Fibroblast of skin of back (primary cell): Measurements from ENCODE around the gene SBK3. TPM values are rescaled to one million over a fixed set of nuclear protein-coding genes. Genes with fewer than 3 reads are reported as not detected.
"Not testable (repeated sequence)": the region's sequence is repeated elsewhere in the genome, so short reads cannot be mapped to it uniquely, and the experiment has no call there.

Experiments used
- DNase-seq: peaks from one replicate; pipeline ENCODE4 v3.0.0-alpha.2; 2013
- polyA plus RNA-seq, 2 experiments: library from polyadenylated mRNA; unstranded; fragments of 120-200 nt; gene quantifications; one replicate each; pipeline ENCODE4 v1.2.1, GENCODE V29; 2013; ENCODE audit not compliant: insufficient read length in 2 of 2

SBK3 gene, protein sequence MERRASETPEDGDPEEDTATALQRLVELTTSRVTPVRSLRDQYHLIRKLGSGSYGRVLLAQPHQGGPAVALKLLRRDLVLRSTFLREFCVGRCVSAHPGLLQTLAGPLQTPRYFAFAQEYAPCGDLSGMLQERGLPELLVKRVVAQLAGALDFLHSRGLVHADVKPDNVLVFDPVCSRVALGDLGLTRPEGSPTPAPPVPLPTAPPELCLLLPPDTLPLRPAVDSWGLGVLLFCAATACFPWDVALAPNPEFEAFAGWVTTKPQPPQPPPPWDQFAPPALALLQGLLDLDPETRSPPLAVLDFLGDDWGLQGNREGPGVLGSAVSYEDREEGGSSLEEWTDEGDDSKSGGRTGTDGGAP
- polyA plus RNA-seq (2013, experiment 1 of 2; ENCODE audit: insufficient read length) = 0.10 TPM
- polyA plus RNA-seq (2013, experiment 2 of 2; ENCODE audit: insufficient read length) = not detected

DNA sequence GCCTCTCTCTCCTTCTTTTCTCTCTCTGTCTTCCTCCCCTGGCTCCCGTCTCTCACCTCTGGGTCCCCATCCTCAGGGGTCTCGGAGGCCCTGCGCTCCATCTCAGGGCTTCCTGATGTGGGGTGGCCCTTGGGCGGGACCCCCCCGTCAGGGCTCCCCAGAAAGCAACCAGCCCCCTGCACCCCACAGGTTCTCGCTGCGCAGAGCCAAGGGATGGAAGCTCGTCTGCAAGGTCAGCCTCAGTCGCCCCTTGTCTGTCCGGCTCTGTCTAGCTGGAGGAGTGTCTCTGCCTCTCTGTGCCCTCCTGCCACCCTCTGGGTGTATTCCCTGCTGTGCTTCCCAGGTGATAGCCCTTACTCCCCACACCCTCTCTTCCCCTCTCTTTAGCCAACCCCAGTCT, at the start of gene SBK3:
Gene SBK3 (minus strand): TSS at position 101 of the 400 bp plus-strand sequence. CDS start 0 bp downstream, at position 101.
- DNase-seq = no peak

DNA sequence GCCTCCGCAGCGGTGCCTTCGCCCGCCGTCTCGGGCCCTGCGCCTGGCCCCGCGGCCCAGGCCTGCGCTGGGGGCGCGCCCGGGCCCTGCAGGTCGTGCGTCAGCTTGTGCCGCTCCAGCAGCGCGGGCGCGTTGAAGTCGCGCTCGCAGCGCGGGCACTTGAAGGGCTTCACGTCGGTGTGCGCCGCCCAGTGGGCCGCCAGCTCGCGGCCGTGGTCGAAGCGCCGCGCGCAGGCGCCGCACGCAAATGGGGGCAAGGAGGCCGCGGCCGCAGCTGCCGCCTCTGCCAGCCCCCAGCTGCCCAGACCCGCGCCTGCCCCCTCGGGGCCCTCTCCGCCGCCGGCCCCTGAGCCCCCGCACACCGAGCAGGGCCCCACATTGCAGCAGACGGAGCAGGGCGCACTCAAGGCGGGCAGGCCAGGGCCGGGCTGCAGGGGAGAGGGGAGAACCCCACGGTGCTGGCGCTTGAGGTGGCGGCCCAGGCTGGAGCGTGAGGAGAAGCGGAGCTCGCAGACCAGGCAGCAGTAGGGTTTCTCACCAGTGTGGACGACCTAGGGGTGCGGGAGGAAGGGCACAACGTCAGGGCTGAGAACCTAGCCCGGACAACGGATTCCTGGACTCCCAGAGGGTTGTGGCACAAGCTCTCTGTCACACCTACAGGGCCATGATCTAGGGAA, 47.9 kb upstream of the SBK3 start:
- no peak for DNase-seq

DNA sequence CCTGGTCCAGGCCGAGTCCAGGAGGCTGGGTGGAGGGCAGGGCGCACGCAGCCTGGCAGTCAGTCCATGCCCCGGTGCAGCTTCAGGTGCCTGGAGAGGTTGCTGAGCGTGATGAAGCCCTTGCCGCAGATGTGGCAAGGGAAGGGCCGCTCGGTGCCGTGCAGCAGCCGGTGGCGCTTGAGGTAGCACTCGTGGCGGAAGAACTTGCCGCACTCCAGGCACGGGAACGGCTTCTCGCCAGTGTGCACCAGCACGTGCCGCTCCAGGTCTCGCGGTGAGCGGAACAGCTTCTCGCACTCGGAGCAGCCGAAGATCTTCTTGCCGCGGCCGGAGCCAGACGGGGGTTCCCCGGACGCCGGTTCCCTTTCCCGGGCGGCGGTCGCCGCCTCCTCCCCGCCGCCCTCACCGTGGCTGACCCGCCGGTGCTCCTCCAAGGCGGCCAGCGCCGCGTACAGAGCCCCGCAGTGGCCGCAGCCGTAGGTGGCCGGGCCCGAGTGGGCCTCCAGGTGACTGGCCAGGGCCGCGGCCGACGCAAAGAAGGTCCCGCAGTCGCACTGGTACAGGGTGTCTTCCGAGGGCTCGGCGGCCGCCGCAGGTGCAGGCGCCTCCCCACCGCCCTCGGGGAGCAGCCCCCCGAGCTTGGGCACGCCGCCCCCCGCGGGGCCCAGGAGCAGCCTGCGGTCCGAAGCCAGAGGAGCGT, 47.2 kb upstream of the SBK3 start:
- no peak for DNase-seq

DNA sequence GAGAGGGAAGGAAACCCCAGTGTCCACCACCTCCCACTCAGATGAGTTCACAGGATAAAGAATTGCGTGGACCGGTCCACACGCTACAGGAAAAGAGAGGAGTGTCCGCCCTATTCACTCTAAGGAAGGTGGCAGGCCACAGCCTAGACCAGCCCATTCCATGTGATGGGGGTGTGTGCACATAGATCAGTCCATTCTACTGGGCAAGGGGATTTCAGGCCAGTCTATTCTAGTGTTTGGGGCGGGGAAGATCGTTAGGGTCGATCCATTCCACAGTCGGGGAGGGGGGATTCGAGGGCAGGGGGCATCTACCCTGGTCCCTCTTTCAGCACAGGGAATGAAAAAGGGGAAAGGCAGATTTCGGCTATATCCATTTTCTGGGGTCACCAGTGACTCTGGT, 46.2 kb upstream of the SBK3 start:
- DNase-seq = no peak

DNA sequence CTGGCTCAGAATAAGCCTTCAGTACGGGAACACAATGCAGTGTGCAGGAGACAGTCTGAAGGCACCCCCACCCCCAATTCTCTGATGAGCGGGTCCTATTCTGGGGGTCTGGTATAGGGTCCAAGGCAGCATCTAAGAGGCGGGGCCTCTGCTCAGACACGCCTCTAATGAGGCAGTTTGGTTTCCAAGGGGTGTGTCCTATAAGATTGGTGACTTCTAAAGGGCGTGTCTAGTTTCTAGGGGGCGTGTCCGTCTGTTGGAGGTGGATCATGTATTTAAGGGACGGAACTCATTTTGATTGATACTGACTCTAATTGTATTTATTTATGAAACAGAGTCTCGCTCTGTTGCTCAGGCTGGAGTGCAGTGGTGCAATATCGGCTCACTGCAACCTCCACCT, 45.3 kb upstream of the SBK3 start:
- DNase-seq = no peak

DNA sequence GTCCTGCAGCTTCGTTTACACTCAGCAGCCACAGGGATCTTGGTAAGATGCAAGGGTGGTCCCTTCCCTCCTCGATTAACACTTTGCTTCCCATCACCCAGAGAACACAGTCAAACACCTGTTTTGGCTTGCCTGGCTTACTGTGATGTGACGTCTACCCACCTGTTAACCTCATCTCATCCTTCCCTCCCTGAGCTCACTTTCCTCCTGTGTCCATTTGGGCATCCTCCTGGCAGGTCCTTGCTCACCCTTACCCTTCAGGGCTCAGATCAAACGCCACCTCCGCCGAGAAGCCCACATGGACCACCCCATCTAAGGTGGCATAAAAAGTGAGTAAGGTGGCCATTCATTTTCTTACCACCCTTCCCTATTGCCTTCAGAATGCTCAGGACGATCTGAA, 44.8 kb upstream of the SBK3 start:
- DNase-seq = no peak

DNA sequence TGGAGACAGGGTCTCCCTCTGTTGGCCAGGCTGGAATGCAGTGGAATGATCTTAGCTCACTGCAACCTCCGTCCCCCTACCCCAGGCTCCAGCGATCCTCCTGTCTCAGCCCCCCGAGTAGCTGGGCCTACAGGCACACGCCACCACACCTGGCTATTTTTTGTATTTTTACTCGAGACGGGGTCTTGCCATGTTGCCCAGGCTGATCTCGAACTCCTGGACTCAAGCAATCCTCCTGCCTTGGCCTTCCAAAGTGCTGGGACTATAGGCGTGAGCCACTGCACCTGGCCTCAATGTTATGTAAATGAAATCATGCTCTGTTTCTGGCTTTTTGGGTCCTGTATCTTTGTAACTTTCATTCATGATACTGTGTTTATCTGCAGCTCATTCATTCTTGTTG, 43.4 kb upstream of the SBK3 start:
- no peak for DNase-seq

DNA sequence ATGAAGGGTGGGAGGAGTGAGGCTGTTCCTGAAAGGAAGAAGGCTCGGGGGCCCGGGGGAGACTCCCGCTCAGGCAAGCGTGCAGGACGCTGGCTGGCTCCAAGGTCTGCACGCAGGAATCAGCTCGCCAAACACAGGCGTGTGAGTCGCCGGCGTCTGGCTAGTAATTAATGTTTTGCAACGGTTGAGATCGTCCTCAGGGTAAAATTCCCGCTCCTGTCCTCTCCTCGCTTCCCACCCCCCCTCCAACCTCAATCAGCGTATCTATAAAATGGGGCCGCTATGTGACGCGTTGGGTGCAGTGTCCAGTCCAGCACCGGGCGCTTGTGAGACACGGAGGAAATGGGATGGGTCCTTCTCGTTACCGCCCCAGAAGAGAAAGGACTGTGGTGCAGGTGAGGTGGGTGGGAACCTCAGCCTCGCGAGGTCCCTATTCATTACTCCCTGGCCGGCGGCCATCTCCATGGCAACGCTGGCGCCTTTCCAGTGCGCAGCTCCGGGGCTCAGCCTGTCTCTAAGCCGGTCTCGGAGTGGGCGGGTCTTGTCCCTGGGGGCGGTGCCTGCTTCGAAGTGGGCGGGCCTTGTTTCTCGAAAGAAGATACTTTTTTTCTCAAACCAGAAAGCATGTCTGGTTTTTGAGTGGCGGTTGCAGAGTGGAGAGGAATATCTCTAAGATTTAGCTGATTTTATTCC, 41.8 kb upstream of the SBK3 start:
- peak; percentile 85 for DNase-seq

DNA sequence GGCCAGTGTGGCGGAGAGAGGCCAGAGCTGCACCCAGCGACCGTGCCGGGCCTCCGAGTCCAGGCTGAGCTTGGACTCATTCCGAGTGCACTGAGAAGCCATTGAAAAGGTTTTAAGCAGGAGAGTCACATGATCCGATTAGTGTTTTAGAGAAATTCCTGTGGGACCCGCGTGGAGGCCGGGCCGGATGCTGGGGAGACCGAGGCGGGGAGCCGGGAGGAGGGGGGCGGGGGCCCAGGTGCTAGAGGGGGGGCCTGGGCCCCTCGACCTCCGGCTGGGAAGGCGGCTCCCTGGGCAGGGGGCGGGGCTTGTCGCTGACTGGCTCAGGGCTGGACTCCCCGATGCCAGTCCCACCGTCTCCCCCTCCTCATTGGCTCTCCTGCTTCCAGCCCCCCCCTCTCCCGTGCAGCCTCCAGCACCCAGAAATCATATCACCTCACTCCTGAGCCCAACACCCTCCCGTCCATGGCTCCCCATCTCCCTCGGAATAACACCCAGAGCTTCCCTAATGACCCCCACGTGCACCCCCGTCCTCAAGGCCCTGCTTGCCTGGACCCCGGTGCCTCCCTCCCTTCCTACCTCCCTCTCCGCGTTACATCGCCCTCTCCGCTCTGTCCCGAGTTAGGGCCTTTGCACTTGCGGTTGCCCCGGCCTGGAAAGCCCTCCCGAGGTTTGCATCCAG, 40.5 kb upstream of the SBK3 start:
- DNase-seq = peak; percentile 71

DNA sequence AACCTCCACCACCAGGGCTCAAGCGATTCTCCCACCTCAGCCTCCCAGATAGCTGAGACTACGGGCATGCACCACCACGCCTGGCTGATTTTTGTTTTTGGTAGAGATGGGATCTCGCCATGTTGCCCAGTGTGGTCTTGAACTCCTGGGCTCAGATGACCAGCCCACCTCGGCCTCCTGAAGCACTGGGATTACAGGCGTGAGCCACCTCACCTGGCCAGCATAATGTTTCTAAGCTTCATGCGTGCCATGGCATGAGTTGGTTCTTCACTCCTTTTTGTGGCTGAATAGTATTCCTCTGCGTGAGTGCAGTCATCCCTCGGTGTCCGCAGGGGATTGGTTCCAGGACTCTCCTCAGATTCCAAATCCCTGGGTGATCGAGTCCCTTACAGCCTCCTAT, 39.5 kb upstream of the SBK3 start:
- no peak for DNase-seq

DNA sequence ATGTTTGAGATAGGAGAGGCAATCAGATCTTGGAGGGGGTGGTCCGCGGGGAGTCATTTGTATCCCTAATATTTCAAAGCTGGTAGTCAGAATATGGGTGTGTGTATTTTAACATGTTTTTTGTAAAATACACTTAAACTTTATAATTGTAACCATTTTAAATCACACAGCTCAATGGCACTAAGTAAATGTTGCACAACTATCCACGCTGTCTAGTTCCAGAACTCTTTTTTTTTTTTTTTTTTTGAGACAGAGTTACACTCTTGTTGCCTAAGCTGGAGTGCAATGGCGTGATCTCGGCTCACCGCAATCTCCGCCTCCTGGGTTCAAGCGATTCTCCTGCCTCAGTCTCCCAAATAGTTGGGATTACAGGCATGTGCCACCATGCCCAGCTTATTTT, 38.6 kb upstream of the SBK3 start:
- DNase-seq = not testable (repeated sequence)

DNA sequence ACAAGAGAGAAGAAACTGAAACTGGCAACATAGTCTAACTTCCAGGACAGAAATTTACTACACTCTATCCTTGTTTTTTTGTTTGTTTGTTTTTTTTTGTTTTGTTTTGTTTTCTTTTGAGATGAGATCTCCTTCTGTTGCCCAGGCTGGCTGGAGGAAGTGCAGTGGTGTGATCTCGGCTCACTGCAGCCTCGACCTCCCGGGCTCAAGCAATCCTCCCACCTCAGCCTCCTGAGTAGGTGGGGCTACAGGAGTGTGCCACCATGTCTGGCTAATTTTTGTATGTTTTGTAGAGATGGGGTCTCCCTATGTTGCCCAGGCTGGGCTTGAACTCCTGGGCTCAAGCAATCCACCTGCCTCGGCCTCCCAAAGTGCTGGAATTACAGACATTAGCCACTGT, 36.9 kb upstream of the SBK3 start:
- DNase-seq = not testable (repeated sequence)

DNA sequence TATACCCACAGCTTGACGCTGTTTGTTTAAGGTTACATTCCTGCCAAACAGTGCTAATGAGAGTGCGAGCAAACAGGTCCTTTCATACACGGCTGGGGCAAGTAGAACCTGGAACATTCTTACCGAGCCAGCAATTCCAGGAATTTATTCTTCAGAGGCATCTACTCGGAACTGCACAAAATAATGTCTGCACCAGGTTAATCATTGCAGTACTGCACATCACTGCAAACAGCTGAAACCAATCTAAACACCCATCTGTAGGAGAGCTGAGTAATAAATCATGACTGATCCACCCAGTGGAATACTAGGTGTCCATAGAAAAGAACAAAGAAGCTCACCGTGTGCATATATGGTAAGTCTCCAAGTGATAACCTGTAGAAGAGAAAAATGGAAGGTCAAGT, 36.5 kb upstream of the SBK3 start:
- DNase-seq = no peak

DNA sequence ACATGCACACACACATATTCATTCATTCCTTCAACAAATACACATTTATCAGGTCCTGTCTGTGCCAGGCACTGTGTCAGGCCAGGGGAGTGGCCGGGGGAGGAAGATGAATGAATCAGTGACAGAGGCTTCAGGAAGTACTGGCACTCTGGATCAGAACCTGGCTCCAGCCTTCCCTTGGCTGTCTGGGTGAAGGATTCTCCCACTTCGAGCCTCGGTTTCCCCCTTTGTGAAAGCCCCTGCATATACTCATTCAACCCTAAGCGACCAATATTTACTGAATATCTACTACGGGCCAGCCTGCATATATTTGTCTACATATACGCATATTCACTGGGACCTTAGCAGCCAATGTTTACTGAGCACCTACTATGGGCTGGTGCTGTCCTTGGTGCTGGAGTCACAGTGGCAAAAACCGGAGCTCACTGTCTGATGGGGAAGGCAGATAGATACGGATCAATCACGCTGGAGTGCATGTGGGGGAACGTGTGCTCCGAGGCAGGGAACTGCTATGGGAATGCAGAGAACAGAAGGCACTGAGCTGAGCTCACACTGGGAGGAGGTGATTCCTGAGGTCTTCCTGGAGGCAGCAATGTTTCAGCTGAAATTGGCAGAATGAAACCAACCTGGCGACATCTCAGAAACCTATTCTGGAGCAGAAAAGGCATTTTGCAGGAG, 35.9 kb upstream of the SBK3 start:
- DNase-seq = no peak

DNA sequence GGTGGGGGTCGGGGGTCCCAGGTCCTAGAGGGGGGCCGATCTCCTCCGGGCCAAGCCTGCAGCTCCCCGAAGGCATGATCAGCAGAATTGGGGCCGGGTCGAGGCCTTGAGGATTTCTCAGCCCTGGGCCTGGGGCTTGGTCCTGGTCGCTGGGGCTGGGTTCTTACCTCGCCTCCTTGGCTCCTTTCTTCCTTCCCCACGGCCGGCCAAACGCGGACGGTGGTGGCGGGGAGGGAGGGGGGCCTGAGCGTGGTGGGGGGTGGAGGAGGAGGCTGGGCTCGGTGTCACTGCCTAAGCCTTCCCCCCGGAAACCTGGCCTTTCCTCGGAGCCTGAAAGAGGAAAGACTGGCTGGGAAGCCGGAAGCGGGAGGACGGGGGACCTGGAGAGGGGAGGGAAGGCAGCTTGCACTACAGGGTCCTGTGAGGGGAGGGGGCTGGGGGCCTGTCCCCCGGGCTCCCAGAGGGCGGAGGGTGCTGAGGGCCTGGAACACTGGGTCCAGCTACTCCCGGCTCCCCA, 35.3 kb upstream of the SBK3 start, which contains the start of gene ZNF579:
Gene ZNF579 (minus strand): TSS at position 221 of the 517 bp plus-strand sequence. CDS start 1,209 bp downstream, outside the sequence.
- DNase-seq = peak; percentile 91

DNA sequence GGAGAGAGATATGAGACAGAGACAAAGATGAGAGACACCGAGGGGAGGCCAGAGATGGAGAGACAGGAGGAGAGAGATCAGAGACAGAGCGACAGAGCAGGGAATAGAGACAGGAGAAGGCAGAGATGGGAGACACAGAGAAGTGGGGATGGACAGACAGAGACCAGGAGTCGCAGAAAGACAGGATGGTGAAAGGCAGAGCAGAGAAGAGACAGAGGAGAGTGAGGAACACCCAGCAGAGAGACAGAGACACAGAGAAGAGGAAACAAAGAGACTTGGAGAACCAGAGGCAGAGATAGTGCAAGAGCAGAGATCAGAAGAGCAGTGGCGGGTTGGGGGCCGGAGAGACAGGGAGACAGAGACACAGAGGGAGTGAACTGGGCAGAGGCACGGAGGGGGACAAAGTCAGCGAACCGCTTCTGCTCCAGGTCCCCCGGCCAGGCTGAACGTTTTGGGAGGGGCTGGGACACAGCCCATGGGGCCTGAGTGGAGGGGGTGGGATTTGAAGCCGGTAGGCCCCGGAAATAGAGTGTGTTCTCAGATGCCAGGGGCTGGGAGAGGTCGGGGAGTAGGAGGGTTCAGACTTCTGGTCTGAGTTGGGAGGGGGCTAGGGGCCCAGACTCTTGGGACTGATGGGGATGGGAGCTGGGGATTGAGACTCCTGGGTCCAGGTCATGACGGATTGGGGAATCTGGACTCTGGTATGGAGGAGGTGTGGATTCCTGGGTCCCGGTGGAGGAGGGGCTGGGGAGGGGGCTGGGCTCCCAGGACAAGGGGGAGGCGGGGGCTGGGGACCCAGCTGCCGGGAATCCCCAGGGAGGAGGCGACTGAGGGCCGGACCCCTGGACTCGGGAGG, 34.7 kb upstream of the SBK3 start:
- DNase-seq = peak; percentile 58

DNA sequence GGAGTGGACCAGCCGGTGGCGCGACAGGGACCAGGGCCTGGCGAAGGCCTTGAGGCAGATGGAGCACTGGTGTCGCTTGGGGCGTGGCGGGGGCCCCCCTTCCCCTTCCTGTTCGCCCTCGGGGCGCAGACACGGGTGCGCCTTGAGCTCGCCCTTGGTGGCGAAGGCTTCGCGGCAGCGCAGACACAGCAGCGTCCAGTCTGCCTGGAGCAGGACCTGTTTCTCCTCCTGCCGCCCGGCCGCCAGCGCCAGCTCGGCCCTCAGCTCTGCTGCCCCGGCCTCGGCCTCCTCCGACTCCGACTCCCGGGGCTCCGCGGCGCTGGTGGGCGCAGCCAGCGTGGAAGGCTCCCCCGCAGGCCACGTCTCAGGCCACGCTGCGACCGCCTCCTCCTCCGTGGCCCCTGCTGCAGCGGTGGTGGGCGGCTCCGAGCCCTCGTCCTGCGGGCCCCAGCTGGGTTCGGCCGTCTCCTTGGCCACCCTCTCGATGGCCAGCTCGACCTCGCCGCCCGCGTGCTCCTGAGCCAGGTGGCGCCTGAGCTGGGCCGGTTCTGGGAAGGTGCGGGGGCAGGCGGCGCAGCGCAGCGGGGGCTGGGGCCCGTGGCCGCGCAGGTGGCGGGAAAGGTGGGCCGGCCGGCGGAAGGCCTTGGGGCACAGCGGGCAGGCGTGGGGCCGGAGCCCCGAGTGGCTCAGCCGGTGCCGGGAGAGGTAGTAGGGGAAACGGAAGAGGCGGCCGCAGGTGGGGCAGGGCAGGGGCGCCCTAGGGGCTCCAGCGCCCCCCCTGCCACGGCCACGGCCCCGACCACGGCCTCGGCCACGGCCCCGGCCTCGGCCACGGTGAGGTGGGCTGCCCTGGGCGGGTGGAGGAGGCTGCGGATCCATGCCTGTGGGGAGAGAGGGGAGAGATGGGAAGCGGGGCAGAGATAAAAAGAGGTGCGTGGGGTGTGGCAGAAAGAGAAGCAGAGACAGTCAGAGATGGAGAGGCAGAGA, 33.7 kb upstream of the SBK3 start:
- no peak for DNase-seq

DNA sequence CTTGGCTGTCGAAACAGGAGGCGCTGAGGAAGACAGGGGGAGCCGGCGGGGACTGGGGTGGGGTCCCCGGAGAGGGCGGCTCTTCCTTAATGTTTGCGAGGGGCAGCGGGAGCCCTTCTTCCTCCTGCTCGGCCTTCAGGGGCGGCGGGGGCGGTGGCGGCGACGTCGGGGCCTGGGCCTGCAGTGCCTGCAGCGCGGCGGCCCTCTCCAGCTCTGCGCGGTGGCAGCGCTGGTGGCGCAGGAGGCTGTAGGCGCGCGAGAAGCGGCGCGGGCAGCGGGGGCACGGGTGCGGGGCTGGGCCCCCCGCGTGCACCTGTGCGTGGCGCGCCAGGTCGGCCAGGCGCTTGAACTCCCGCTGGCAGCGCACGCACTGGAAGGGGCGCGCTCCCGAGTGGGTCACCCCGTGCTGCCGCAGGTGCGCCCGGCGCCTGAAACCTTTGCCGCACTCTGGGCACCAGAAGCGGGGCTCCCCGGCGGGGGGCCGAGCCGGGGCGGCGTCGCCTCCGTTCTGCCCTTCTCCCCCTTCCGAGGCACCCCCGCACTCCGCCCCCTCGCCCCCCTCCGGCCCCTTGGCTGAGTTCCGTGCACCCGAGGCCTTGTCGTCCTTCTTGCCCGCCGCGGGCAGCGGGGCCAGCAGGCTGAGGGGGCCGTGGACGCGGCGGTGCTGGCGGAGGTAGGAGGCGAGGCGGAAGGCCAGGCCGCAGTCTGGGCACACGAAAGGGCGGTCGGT, 32.9 kb upstream of the SBK3 start:
- DNase-seq = no peak
